Ecto neural progenitor cell (in vitro differentiated cells): Measurements from ENCODE around the gene MYL3.

ENCODE experiments used
- DNase-seq: peaks from one replicate; pipeline ENCODE4 v3.0.0-alpha.2; 2018; ENCODE audit warnings: low spot score

Gene MYL3

GRCh38 chr3:46883054-46883829, 20.0 kb upstream of the MYL3 start:
- DNase-seq, result peak; percentile 67

GRCh38 chr3:46882377-46883053, 19.3 kb upstream of the MYL3 start:
- peak; percentile 73 for DNase-seq

GRCh38 chr3:46881596-46882376, 18.5 kb upstream of the MYL3 start:
- peak; percentile 63 for DNase-seq

- DNase-seq, result peak; percentile 67
Observed at GRCh38 chr3:46880884-46881595, 17.8 kb upstream of the MYL3 start.

GRCh38 chr3:46878781-46879436, 15.7 kb upstream of the MYL3 start:
- peak; percentile 74 for DNase-seq

- DNase-seq, result no peak
Observed at GRCh38 chr3:46877406-46878125, 14.3 kb upstream of the MYL3 start, which contains the start of gene PTH1R. Gene PTH1R (plus strand): TSS chr3:46877721. CDS start chr3:46883560, 5,839 bp downstream.

GRCh38 chr3:46876313-46877300, 13.4 kb upstream of the MYL3 start:
- no peak for DNase-seq

GRCh38 chr3:46875560-46875959, 12.3 kb upstream of the MYL3 start:
- DNase-seq, result no peak

GRCh38 chr3:46874430-46874829, 11.2 kb upstream of the MYL3 start:
- DNase-seq, result no peak

- DNase-seq, result no peak
Observed at GRCh38 chr3:46873521-46873920, 10.3 kb upstream of the MYL3 start.

- no peak for DNase-seq
Observed at GRCh38 chr3:46871222-46871621, 8.0 kb upstream of the MYL3 start.

- DNase-seq, result no peak
Observed at GRCh38 chr3:46870651-46871050, 7.4 kb upstream of the MYL3 start.

GRCh38 chr3:46869440-46869839, 6.2 kb upstream of the MYL3 start:
- no peak for DNase-seq

- no peak for DNase-seq
Observed at GRCh38 chr3:46868948-46869347, 5.7 kb upstream of the MYL3 start.

GRCh38 chr3:46868287-46868686, 5.0 kb upstream of the MYL3 start:
- no peak for DNase-seq

- no peak for DNase-seq
Observed at GRCh38 chr3:46867550-46867898, 4.3 kb upstream of the MYL3 start.

- peak; percentile 85 for DNase-seq
Observed at GRCh38 chr3:46866720-46867549, 3.7 kb upstream of the MYL3 start.

- no peak for DNase-seq
Observed at GRCh38 chr3:46866032-46866595, 2.9 kb upstream of the MYL3 start.
